DMS 273 (cell line): ENCODE data around the gene CD14.
"Not testable (repeated sequence)": the region's sequence is repeated elsewhere in the genome, so short reads cannot be mapped to it uniquely, and the experiment has no call there.

ENCODE experiments used
- DNase-seq: peaks from one replicate; lab custom pipeline; 2025; ENCODE audit not compliant: unreplicated experiment; lab: John Stamatoyannopoulos, UW

CD14 gene

GRCh38 chr5:140635291-140636257, 2.6 kb upstream of the CD14 start:
- DNase-seq, result no peak

DNA sequence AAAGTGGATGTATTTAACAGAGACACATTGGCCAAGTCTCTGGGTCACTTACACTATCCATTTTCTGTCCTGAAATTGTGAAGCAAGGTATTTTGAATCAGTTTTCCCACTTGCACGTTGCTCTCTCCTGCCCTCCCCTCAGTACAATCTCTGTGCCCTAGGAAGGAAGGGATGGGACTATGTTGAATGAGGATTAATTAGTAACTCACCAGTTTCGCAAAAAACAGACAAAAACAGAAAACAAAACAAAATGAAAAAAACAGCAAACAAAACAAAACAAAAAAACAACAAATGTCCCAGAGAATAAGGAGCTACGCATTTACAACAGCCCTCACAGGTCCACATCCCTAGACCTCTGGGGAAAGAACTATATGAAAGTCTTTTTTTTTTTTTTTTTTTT, 1.1 kb upstream of the CD14 start:
- DNase-seq, result no peak

DNA sequence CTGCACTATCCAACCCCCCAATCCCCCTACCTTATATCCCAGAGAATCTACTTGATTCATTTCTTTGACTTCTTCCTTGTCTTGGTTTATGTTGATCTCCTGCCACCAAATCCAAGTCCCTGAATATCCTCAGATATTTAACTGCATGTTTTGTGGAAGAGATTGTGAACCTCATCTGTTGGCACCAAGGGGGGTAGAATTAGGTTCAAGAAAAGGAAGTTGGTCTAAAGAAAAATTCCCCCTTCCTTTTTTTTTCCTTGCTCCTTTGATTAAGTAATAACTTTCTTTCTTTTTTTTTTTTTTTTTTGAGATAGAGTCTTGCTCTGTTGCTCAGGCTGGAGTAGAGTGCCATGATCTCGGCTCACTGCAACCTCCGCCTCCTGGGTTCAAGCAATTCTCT, 526 bp upstream of the CD14 start:
- DNase-seq, result no peak

GRCh38 chr5:140632366-140633020, 482 bp downstream of the CD14 start:
- peak; percentile 67 for DNase-seq

DNA sequence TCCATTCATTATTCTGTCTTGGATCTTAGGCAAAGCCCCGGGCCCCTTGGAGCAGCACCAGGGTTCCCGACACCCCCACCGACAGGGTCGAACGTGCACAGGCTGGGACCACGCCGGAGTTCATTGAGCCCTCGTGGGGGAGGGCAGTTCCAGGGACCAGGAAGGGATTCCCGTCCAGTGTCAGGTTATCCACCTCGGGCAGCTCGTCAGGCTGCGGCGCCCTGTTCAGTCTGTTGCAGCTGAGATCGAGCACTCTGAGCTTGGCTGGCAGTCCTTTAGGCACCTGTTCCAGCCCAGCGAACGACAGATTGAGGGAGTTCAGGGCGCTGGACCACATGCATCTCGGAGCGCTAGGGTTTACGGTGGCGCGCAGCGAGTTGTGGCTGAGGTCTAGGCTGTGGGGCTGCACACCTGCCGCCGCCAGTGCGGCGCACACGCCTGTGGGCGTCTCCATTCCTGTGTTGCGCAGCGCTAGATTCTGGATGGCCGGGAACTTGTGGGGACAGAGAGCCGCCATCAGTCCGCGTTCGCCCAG, 1.1 kb downstream of the CD14 start:
- DNase-seq, result peak; percentile 52

DNA sequence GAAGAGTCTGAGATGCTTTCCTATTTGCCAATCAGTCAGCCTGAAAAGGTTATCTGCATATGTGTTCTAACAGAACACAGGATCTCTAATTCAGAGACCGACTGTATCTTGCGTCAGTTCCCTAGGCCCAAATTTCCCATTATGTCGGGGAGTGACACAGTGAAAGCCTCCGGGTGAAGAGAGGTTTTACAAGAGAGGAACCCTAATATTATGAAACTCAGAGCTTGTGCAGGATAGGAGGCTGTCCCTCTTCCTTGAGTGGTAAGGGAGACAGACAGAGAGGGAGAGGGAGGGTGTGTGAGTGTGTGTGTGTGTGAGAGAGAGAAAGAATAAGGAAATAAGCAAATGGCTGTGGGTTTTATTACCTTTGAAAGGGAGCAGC, 1.9 kb downstream of the CD14 start:
- DNase-seq, result no peak

- DNase-seq, result no peak
Observed at GRCh38 chr5:140630292-140631035, 2.5 kb downstream of the CD14 start.

- no peak for DNase-seq
Observed at GRCh38 chr5:140628711-140629110, 4.3 kb downstream of the CD14 start.

DNA sequence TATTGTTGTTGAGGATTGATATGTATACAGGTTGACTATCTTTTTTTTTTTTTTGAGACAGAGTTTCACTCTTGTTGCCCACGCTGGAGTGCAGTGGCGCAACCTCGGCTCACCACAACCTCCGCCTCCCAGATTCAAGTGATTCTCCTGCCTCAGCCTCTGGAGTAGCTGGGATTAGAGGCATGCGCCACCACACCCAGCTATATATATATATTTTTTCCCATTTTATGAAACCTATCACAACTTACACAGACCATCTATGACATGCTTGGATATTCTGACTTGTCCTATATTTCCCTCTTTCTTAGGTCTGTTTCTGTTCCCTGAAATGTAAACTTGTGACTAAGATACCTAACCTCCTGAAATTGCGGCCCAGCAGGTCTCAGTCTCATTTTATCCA, 5.0 kb downstream of the CD14 start:
- DNase-seq, result no peak

DNA sequence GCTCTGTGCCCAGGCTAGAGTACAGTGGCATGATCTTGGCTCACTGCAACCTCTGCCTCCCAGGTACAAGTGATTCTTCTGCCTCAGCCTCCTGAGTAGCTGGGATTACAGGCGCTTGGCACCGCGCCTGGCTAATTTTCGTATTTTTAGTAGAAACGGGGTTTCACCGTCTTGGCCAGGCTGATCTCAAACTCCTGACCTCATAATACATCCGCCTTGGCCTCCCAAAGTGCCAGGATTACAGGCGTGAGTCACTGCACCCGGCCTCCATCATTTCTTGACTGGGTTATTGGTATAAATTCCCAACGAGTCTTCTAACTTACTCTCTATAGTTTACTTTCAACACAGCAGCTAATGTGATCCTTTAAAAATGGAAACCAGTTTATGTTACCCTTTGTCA, 8.1 kb downstream of the CD14 start:
- DNase-seq, result not testable (repeated sequence)

DNA sequence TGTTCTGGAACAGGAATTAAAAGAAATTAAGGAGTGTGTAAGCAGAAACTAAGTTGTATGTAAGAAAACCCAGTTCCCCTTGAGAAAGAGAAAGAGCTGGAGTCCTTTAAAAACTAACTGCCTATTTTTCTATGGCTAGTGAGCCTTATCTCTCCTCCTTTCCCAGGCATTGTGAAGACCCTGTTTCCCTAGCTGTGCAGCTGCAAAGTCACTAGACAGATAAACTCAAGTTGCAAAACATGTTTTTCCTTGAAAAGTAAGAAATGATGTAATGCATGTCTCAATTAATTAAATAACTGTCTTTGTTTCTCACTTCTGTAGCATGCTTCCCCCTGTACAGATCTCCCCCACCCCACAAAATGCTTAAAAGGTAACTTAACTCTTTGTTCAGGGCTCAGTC, 9.9 kb downstream of the CD14 start:
- not testable (repeated sequence) for DNase-seq

- no peak for DNase-seq
Observed at GRCh38 chr5:140622301-140622700, 10.7 kb downstream of the CD14 start.

DNA sequence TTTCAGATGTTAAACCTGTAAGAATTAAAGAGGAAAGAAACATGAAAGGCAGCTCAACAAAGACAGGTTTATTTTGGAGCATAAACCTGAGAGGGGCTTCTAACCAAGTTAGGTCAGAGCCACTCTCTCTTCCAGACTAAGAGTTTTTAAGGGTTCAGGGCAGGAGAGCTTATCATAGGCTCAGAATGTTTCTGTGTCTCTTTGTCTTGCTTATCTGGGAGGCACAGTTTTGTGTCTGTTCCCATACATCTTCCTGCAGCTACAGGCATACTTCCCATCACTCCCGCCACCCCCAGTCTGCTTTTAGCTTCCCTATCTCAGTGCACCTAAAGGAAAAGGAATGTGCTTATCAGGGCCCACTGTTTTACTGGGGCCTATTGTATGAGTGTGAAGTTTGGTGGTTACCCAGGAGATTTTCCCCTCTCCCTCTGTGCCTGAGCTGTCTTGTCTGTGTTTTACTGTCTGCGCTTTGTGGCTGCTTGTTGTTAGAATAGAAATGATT, 21.9 kb downstream of the CD14 start:
- DNase-seq, result no peak

- DNase-seq, result no peak
Observed at GRCh38 chr5:140609126-140609525, 23.8 kb downstream of the CD14 start.

GRCh38 chr5:140608722-140609121, 24.3 kb downstream of the CD14 start:
- no peak for DNase-seq

GRCh38 chr5:140607031-140607430, 25.9 kb downstream of the CD14 start:
- no peak for DNase-seq

- no peak for DNase-seq
Observed at GRCh38 chr5:140605879-140606278, 27.1 kb downstream of the CD14 start.

GRCh38 chr5:140603734-140604133, 29.2 kb downstream of the CD14 start:
- DNase-seq, result no peak

DNA sequence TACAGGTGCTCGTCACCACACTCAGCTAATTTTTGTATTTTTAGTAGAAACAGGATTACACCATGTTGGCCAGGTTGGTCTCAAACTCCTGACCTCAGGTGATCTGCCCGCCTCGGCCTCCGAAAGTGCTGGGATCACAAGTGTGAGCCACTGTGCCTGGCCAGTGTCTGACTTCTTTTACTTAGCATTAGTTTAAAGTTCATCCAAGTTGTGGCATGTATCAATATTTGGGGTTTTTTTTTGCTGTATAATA, 29.6 kb downstream of the CD14 start:
- DNase-seq, result not testable (repeated sequence)

DNA sequence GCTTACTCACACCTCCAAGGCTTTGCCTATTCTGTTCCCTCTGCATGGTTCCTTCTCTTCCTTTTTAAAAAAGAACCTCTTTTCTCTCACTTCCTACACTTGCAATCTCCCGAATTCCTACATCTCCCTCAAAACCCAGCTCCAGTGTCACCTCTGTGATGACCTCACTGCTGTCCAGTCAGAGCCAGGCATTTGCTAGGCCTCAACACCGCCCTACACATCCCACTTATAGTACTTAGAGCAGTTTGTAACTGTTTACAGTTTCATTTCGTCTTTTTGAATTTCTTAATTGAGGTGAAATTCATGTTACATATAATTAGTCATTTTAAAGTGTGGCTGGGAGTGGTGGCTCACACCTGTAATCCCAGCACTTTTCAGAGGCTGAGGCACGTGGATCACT, 30.8 kb downstream of the CD14 start:
- no peak for DNase-seq

- no peak for DNase-seq
Observed at GRCh38 chr5:140600096-140600495, 32.9 kb downstream of the CD14 start.

- no peak for DNase-seq
Observed at GRCh38 chr5:140598836-140599235, 34.1 kb downstream of the CD14 start.
